SK-N-MC (cell line): Measurements from ENCODE around the gene RITA1.

Experiments
- EZH2 ChIP-seq: fragments of 200-600 bp; sonication (generic); IDR thresholded peaks from one replicate; pipeline ENCODE4 v1.6.1; 2017; ENCODE audit warnings: antibody characterized with exemption
- FOXP2 ChIP-seq: optimal IDR thresholded peaks from 2 replicates; pipeline ENCODE3; 2011; ENCODE audit warnings: mild to moderate bottlenecking, moderate library complexity; ENCODE audit not compliant: insufficient read depth; ENCODE audit errors: extremely low read length, control extremely low read depth
- POLR2AphosphoS5 ChIP-seq: IDR thresholded peaks from 2 replicates; pipeline ENCODE4 v1.6.1; 2012; ENCODE audit warnings: mild to moderate bottlenecking, low read depth, low read length, borderline replicate concordance

- TF ChIP-seq POLR2AphosphoS5 (no peak), EZH2 (no peak), FOXP2 (no peak)
Observed at GRCh38 chr12:113227686-113228391, 42.3 kb downstream of the RITA1 start.
